22Rv1 (cell line): ENCODE measurements around the gene PID1.

ENCODE experiments used
- ZFX ChIP-seq: fragments of 450-650 bp; IDR thresholded peaks from 2 replicates; pipeline ENCODE4 v1.6.1; 2017; ENCODE audit warnings: antibody characterized with exemption, borderline replicate concordance
- TF ChIP-seq, protein P1 (sequence below): fragments of 450-650 bp; IDR thresholded peaks from 2 replicates; pipeline ENCODE4 v1.5.1; 2017; ENCODE audit warnings: mild to moderate bottlenecking

DNA sequence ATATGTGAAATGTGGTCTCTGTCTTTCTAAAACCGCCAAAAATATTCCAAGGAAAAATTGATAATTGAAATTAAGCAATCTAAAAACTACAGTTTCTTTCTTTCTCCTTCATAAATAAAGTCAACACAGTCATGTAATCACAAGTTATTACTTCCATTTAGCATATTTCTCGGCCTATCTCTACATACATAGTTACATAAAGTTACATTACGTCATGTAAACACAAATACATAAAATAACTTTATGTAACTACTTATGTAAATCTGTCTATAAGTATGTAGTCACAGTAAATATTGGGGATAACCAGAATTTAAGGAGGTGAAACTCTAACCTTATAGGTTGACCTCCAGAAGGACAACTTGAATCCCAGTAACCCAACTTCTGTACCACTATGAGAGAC lies 48.5 kb upstream of the PID1 start:
- TF ChIP-seq, protein P1, sequence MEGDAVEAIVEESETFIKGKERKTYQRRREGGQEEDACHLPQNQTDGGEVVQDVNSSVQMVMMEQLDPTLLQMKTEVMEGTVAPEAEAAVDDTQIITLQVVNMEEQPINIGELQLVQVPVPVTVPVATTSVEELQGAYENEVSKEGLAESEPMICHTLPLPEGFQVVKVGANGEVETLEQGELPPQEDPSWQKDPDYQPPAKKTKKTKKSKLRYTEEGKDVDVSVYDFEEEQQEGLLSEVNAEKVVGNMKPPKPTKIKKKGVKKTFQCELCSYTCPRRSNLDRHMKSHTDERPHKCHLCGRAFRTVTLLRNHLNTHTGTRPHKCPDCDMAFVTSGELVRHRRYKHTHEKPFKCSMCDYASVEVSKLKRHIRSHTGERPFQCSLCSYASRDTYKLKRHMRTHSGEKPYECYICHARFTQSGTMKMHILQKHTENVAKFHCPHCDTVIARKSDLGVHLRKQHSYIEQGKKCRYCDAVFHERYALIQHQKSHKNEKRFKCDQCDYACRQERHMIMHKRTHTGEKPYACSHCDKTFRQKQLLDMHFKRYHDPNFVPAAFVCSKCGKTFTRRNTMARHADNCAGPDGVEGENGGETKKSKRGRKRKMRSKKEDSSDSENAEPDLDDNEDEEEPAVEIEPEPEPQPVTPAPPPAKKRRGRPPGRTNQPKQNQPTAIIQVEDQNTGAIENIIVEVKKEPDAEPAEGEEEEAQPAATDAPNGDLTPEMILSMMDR, result no peak
- no peak for TF ChIP-seq ZFX
